H1 (cell line): Measurements from ENCODE around the gene TNFRSF14.

ENCODE experiments used
- EGR1 ChIP-seq: IDR thresholded peaks from 2 replicates; pipeline ENCODE4 v1.6.1; 2011; ENCODE audit warnings: low read depth, low read length, borderline replicate concordance
- POLR2A ChIP-seq, 2 experiments: IDR thresholded peaks; 1 replicate in 1 of 2; 2 replicates in 1 of 2; pipeline ENCODE4 v1.6.1; 2011; ENCODE audit warnings: low read depth in 2 of 2, low read length in 2 of 2, mild to moderate bottlenecking in 2 of 2; ENCODE audit errors: control extremely low read depth in 1 of 2
- RAD21 ChIP-seq, 2 experiments: IDR thresholded peaks in 1 of 2; conservative IDR thresholded peaks in 1 of 2; 2 replicates each; pipeline ENCODE4 v1.6.1; 2011; ENCODE audit warnings: low read depth in 2 of 2, low read length in 2 of 2, improper control_type of control experiment in 1 of 2, inconsistent platforms in 1 of 2, mild to moderate bottlenecking in 1 of 2, moderate library complexity in 1 of 2
- SP2 ChIP-seq: IDR thresholded peaks from 2 replicates; pipeline ENCODE4 v1.6.1; 2012; ENCODE audit warnings: mild to moderate bottlenecking, low read length, inconsistent platforms
- TAF1 ChIP-seq: IDR thresholded peaks from 2 replicates; pipeline ENCODE4 v1.6.1; 2011; ENCODE audit warnings: mild to moderate bottlenecking, low read depth, low read length
- YY1 ChIP-seq: IDR thresholded peaks from 2 replicates; pipeline ENCODE4 v1.6.1; 2011; ENCODE audit warnings: low read depth, mild to moderate bottlenecking, low read length
- TF ChIP-seq, protein P1 (sequence below), 3 experiments: IDR thresholded peaks; 1 replicate in 2 of 3; 2 replicates in 1 of 3; pipeline versions ENCODE4 v1.5.1 to v1.6.1; 2011; ENCODE audit warnings: low read length in 3 of 3, mild to moderate bottlenecking in 3 of 3, inconsistent platforms in 2 of 3, low read depth in 1 of 3, moderate library complexity in 1 of 3; ENCODE audit not compliant: insufficient read depth in 1 of 3; ENCODE audit errors: control extremely low read depth in 1 of 3
- TF ChIP-seq, protein P2 (sequence below): IDR thresholded peaks from 2 replicates; pipeline ENCODE4 v1.6.1; 2012; ENCODE audit warnings: low read length, inconsistent platforms

GRCh38 chr1:2594001-2594640, 38.0 kb downstream of the TNFRSF14 start:
- TF ChIP-seq POLR2A (IDR thresholded peaks at IDR 0.05; ENCODE audit: control extremely low read depth in 1 of 2, low read depth in 2 of 2, low read length in 2 of 2) (no peak), RAD21 (IDR thresholded peaks at IDR 0.05 in 1 of 2, conservative IDR thresholded peaks at IDR 0.05 in 1 of 2; ENCODE audit: low read depth in 2 of 2, low read length in 2 of 2) (no peak), SP2 (no peak), EGR1 (no peak), YY1 (no peak), TAF1 (no peak)
- TF ChIP-seq, protein P1, sequence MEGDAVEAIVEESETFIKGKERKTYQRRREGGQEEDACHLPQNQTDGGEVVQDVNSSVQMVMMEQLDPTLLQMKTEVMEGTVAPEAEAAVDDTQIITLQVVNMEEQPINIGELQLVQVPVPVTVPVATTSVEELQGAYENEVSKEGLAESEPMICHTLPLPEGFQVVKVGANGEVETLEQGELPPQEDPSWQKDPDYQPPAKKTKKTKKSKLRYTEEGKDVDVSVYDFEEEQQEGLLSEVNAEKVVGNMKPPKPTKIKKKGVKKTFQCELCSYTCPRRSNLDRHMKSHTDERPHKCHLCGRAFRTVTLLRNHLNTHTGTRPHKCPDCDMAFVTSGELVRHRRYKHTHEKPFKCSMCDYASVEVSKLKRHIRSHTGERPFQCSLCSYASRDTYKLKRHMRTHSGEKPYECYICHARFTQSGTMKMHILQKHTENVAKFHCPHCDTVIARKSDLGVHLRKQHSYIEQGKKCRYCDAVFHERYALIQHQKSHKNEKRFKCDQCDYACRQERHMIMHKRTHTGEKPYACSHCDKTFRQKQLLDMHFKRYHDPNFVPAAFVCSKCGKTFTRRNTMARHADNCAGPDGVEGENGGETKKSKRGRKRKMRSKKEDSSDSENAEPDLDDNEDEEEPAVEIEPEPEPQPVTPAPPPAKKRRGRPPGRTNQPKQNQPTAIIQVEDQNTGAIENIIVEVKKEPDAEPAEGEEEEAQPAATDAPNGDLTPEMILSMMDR (IDR thresholded peaks at IDR 0.05; ENCODE audit: control extremely low read depth in 1 of 3, insufficient read depth in 1 of 3, low read depth in 1 of 3, low read length in 3 of 3) = no peak
- TF ChIP-seq, protein P2, sequence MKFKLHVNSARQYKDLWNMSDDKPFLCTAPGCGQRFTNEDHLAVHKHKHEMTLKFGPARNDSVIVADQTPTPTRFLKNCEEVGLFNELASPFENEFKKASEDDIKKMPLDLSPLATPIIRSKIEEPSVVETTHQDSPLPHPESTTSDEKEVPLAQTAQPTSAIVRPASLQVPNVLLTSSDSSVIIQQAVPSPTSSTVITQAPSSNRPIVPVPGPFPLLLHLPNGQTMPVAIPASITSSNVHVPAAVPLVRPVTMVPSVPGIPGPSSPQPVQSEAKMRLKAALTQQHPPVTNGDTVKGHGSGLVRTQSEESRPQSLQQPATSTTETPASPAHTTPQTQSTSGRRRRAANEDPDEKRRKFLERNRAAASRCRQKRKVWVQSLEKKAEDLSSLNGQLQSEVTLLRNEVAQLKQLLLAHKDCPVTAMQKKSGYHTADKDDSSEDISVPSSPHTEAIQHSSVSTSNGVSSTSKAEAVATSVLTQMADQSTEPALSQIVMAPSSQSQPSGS = no peak
